Duodenal mucosa (tissue), 2 donors: ENCODE results near the gene ATP11A.

Experiments used
- H3K27ac ChIP-seq: one replicate; pipeline ENCODE4 v1.7.0; 2013; ENCODE audit warnings: low read depth, low read length
- H3K27me3 ChIP-seq, 2 donors: one replicate each; pipeline ENCODE4 v1.7.0; 2013; ENCODE audit warnings: low read length in 2 of 2, control low read depth in 1 of 2; ENCODE audit not compliant: insufficient read depth in 2 of 2, control insufficient read depth in 1 of 2
- H3K36me3 ChIP-seq, 2 donors: one replicate each; pipeline ENCODE4 v1.7.0; 2013; ENCODE audit warnings: low read length in 2 of 2, control low read depth in 1 of 2; ENCODE audit not compliant: insufficient read depth in 2 of 2, control insufficient read depth in 1 of 2
- H3K4me1 ChIP-seq, 2 donors: one replicate each; pipeline ENCODE4 v1.7.0; 2013; ENCODE audit warnings: low read length in 2 of 2, control low read depth in 1 of 2; ENCODE audit not compliant: insufficient read depth in 2 of 2, control insufficient read depth in 1 of 2
- H3K4me3 ChIP-seq, 2 donors: one replicate each; pipeline ENCODE4 v1.7.0; 2013; ENCODE audit warnings: low read length in 2 of 2, low read depth in 1 of 2
- H3K9ac ChIP-seq, 2 donors: one replicate each; pipeline ENCODE4 v1.7.0; 2013; ENCODE audit warnings: low read length in 2 of 2, low read depth in 1 of 2
- H3K9me3 ChIP-seq, 2 donors: one replicate each; pipeline ENCODE4 v1.7.0; 2013; ENCODE audit warnings: low read length in 2 of 2, control low read depth in 1 of 2; ENCODE audit not compliant: control insufficient read depth in 1 of 2

ATP11A gene

DNA sequence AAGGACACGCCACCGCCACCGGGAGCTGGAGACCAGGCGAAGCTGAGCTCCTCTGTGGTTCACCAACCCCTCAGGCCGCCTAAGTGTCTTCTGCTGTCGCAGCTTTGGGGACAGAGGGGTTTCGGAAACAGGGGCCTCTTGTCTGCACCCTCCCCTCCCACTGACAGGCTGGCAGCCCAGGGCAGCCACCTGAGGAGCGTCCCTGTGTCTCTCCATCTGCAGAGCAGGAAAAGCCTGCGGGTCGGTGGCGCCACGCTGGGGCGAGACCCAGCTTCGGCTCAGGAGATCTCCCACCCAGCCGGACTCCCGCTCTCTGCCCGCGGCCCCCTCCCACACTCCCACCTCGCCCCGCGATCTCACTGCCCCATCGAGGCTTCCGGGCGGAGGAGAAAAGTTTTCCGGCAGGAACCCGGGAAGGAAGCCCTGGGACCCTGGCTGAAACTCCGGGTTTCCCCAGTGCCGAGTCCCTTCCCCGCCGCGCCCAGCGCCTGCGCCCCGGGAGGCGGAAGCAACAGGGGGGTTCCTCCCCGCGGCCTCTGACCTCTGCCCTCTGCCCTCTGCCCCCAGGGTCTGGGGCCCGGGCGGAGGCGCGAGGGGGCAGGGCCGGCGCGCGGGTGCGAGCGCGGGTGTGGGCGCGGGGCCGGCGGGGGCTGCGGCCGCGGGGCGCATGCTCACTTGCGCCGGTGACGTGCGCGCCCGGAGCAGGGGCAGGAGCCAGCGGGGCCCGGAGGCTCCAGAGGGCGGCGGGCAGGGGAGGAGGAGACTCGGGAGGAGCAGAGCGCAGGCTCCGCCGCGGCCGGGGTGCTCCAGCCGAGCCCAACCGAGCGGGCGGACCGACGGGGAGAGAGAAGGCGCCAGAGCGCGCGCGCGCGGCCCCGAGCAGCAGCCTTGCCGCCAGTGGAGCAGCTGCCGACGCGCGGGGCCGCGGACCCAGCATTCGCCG, at the start of gene ATP11A:
ATP11A (plus strand) TSS at position 736 of the 943 bp plus-strand sequence. CDS start 379 bp downstream, outside the sequence.
- peak within 1 kb of the TSS; percentile 71 to 76 for H3K4me3 ChIP-seq
- no peaks in the 10 kb centered on the region for H3K9me3 ChIP-seq
- peaks cover 41 to 46% of the 10 kb centered on the region in 2 donors for H3K4me1 ChIP-seq
- H3K36me3 ChIP-seq: no peaks in the 10 kb centered on the region
- peak within 1 kb of the TSS; percentile 77 to 81 for H3K9ac ChIP-seq
- H3K27me3 ChIP-seq: no peaks in the 10 kb centered on the region
- H3K27ac ChIP-seq: peak within 1 kb of the TSS; percentile 76

GRCh38 chr13:112641456-112642089, 48.3 kb upstream of the ATP11A start:
- H3K9me3 ChIP-seq: no peaks in the 10 kb centered on the region
- peaks cover 2 to 6% of the 10 kb centered on the region in 2 donors for H3K4me1 ChIP-seq
- no peak overlapping the region for H3K4me3 ChIP-seq
- H3K27ac ChIP-seq: no peak overlapping the region
- peaks cover 8 to 23% of the 10 kb centered on the region in 2 donors for H3K27me3 ChIP-seq
- H3K36me3 ChIP-seq: no peaks in the 10 kb centered on the region
- no peak overlapping the region for H3K9ac ChIP-seq

DNA sequence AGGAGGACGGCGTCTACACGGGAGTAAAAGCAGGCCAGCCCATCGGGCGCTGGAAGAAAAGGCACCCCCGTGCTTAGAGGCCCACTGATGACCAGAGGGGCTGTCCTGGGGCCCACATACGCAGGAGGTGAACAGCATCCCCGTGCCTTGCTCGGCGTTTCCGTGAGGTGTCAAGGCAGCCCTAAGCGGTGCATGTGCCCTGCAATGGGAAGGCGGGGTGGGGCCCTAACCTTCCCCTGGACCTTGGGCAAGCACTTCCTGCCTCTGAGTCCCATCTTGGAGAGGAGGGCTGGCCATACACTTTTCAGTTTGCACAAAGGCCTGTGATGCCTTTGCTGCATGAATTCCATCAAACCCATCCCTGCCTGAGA, 47.8 kb upstream of the ATP11A start:
- Histone ChIP-seq H3K27me3 (peaks cover 6 to 23% of the 10 kb centered on the region in 2 donors), H3K27ac (no peak overlapping the region)

GRCh38 chr13:112643759-112644459, 45.9 kb upstream of the ATP11A start:
- Histone ChIP-seq H3K9me3 (no peaks in the 10 kb centered on the region), H3K27ac (no peak overlapping the region), H3K4me3 (no peak overlapping the region), H3K9ac (no peak overlapping the region), H3K27me3 (peaks cover 6 to 13% of the 10 kb centered on the region in 2 donors), H3K4me1 (peaks cover 0 to 2% of the 10 kb centered on the region in 2 donors), H3K36me3 (no peaks in the 10 kb centered on the region)

More for the DNA sequence above, 47.8 kb upstream of the ATP11A start:
- H3K9ac ChIP-seq: no peak overlapping the region
- H3K4me1 ChIP-seq: peaks cover 1 to 2% of the 10 kb centered on the region in 2 donors
- no peak overlapping the region for H3K4me3 ChIP-seq
- no peaks in the 10 kb centered on the region for H3K36me3 ChIP-seq
- no peaks in the 10 kb centered on the region for H3K9me3 ChIP-seq

DNA sequence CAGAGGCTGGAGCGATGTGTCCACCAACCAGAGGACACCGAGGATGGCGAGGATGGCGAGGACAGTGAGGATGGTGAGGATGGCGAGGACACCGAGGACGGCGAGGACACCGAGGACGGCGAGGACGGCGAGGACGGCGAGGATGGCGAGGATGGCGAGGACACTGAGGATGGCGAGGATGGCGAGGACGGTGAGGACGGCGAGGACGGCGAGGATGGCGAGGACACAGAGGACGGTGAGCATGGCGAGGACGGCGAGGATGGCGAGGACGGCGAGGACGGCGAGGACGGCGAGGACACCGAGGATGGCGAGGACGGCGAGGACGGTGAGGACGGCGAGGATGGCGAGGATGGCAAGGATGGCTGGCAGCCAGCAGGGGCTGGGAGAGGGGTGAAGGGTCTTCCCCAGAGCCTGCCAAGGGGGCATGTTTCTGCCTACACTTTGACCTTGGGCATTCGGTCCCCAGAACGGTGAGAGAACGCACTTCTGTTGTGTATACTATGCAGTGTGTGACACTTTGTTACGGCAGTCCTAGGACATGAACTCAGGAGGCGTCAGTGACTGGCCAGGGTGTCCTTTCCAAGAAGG, 44.4 kb upstream of the ATP11A start:
- peaks cover 0 to 2% of the 10 kb centered on the region in 2 donors for H3K4me1 ChIP-seq
- no peak overlapping the region for H3K27ac ChIP-seq
- H3K9ac ChIP-seq: no peak overlapping the region
- H3K4me3 ChIP-seq: no peak overlapping the region
- no peaks in the 10 kb centered on the region for H3K36me3 ChIP-seq
- H3K9me3 ChIP-seq: no peaks in the 10 kb centered on the region
- no peaks in the 10 kb centered on the region for H3K27me3 ChIP-seq

DNA sequence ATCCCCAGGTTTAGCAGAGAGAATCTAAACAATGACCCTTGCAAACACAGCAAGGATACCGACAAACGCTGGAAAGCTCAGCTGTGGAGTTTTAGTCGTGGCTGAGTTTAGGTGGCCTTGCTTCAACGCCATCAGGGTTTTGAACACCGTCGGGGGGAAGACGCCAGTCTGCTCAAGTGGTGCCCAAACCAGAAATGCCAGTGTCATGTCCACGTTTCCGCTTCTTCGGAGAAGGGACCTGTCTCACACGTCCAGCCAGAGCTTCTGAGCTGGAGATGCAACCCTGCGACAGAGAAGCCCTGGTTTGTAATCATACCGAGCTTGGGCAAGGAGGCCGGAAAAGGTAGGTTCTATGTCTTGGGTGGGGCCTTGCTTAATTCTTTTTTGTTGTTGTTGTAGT, 42.6 kb upstream of the ATP11A start:
- Histone ChIP-seq H3K27me3 (no peaks in the 10 kb centered on the region), H3K9ac (no peak overlapping the region), H3K36me3 (no peaks in the 10 kb centered on the region), H3K9me3 (no peaks in the 10 kb centered on the region), H3K4me3 (no peak overlapping the region), H3K4me1 (no peaks in the 10 kb centered on the region), H3K27ac (no peak overlapping the region)

- Histone ChIP-seq H3K4me3 (no peak overlapping the region), H3K9me3 (no peaks in the 10 kb centered on the region), H3K9ac (no peak overlapping the region), H3K4me1 (no peaks in the 10 kb centered on the region), H3K27ac (no peak overlapping the region), H3K36me3 (no peaks in the 10 kb centered on the region), H3K27me3 (no peaks in the 10 kb centered on the region)
Measured at GRCh38 chr13:112648101-112648500, 41.7 kb upstream of the ATP11A start.

DNA sequence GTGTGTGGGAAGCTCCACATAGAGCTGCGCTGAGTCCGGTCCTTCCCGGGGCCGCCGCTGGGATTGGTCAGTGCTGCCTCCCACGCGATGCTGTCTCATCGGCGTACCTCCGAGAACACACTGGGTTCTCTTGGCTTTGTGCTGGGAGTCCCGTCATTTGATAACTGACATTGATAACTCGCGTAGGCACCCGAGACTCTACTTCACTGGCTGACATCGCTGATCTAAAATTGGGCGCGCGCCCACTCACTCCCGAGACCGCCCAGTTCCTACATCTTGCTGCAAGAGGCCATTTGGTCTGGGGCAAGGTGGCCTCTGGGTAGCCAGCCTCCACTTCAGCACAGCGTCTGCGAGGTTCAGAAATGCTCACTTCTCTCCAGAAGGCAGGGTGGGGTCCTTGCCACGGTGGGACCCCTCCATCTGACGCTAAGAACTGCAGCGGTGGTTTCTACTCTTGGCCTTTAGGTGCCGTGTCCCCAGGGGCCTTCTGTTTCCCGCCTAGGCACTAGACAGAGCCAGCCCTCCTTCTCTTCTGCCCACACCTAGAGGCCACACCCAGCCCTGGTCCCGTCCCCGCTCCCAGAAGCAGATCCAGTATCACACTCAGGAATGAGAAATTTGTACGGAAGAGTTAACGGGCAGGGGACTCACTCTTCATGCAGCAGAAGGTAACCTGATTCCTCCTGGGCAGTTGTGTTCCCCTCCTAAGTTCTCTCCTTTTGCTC, 40.7 kb upstream of the ATP11A start:
- H3K27me3 ChIP-seq: no peaks in the 10 kb centered on the region
- H3K9ac ChIP-seq: no peak overlapping the region
- H3K27ac ChIP-seq: no peak overlapping the region
- H3K4me3 ChIP-seq: no peak overlapping the region
- no peaks in the 10 kb centered on the region for H3K4me1 ChIP-seq
- no peaks in the 10 kb centered on the region for H3K9me3 ChIP-seq
- H3K36me3 ChIP-seq: no peaks in the 10 kb centered on the region

- Histone ChIP-seq H3K9me3 (no peaks in the 10 kb centered on the region), H3K4me1 (no peaks in the 10 kb centered on the region), H3K27me3 (no peaks in the 10 kb centered on the region), H3K36me3 (no peaks in the 10 kb centered on the region), H3K9ac (no peak overlapping the region), H3K27ac (no peak overlapping the region), H3K4me3 (no peak overlapping the region)
Measured at GRCh38 chr13:112651311-112651710, 38.5 kb upstream of the ATP11A start.
